ENCODE results near the gene MX2. TPM values are rescaled to one million over a fixed set of nuclear protein-coding genes. Genes with fewer than 3 reads are reported as not detected.

The MX2 gene
- total RNA-seq, 6 experiments from 2014 or later, result 0.11 to 0.61 (median 0.36) TPM; not detected in 1

GRCh38 chr21:41363370-41364270, 1.8 kb downstream of the MX2 start:
- H3K4me3 Mint-ChIP-seq, result no peak overlapping the region
- no peak overlapping the region for H3K27ac Mint-ChIP-seq
- H3K27me3 Mint-ChIP-seq (ENCODE audit: insufficient read depth), result peaks cover 14% of the 10 kb centered on the region
- TF ChIP-seq CTCF (IDR thresholded peaks at IDR 0.05), result no peak
- no peak for DNase-seq
- H3K36me3 Mint-ChIP-seq (ENCODE audit: low read depth), result no peaks in the 10 kb centered on the region
- H3K4me1 Mint-ChIP-seq (ENCODE audit: low read depth), result peaks cover 25% of the 10 kb centered on the region
- H3K9me3 Mint-ChIP-seq, result no peaks in the 10 kb centered on the region

- Mint-ChIP-seq H3K27ac (no peak overlapping the region), H3K4me1 (ENCODE audit: low read depth) (peaks cover 25% of the 10 kb centered on the region), H3K36me3 (ENCODE audit: low read depth) (no peaks in the 10 kb centered on the region), H3K4me3 (no peak overlapping the region), H3K27me3 (ENCODE audit: insufficient read depth) (peaks cover 17% of the 10 kb centered on the region), H3K9me3 (no peaks in the 10 kb centered on the region)
- DNase-seq, result no peak
- TF ChIP-seq CTCF (IDR thresholded peaks at IDR 0.05), result no peak
Observed at GRCh38 chr21:41364308-41364707, 2.5 kb downstream of the MX2 start.

- Mint-ChIP-seq H3K4me1 (ENCODE audit: low read depth) (peaks cover 24% of the 10 kb centered on the region), H3K27ac (no peak overlapping the region), H3K4me3 (no peak overlapping the region), H3K36me3 (ENCODE audit: low read depth) (no peaks in the 10 kb centered on the region), H3K9me3 (no peaks in the 10 kb centered on the region), H3K27me3 (ENCODE audit: insufficient read depth) (peaks cover 19% of the 10 kb centered on the region)
- no peak for DNase-seq
- no peak for TF ChIP-seq CTCF (IDR thresholded peaks at IDR 0.05)
Observed at GRCh38 chr21:41365377-41366107, 3.7 kb downstream of the MX2 start.

- no peaks in the 10 kb centered on the region for H3K36me3 Mint-ChIP-seq (ENCODE audit: low read depth)
- H3K4me3 Mint-ChIP-seq, result no peak overlapping the region
- H3K27me3 Mint-ChIP-seq (ENCODE audit: insufficient read depth), result peaks cover 22% of the 10 kb centered on the region
- H3K9me3 Mint-ChIP-seq, result no peaks in the 10 kb centered on the region; the same call in 1 of the 2 replicates
- no peak for DNase-seq
- peaks cover 17% of the 10 kb centered on the region for H3K4me1 Mint-ChIP-seq (ENCODE audit: low read depth)
- no peak overlapping the region for H3K27ac Mint-ChIP-seq
- TF ChIP-seq CTCF (IDR thresholded peaks at IDR 0.05), result no peak
Observed at GRCh38 chr21:41366522-41367151, 4.8 kb downstream of the MX2 start.

- H3K27ac Mint-ChIP-seq, result no peak overlapping the region
- no peak for DNase-seq
- no peaks in the 10 kb centered on the region for H3K36me3 Mint-ChIP-seq (ENCODE audit: low read depth)
- H3K4me3 Mint-ChIP-seq, result no peak overlapping the region
- no peak for TF ChIP-seq CTCF (IDR thresholded peaks at IDR 0.05)
- no peaks in the 10 kb centered on the region; the same call in 1 of the 2 replicates for H3K9me3 Mint-ChIP-seq
- H3K4me1 Mint-ChIP-seq (ENCODE audit: low read depth), result peaks cover 9% of the 10 kb centered on the region
- peaks cover 22% of the 10 kb centered on the region for H3K27me3 Mint-ChIP-seq (ENCODE audit: insufficient read depth)
Observed at GRCh38 chr21:41367301-41367944, 5.6 kb downstream of the MX2 start.
